IMR-90 (cell line): ENCODE results near the gene PGA5. TPM values are rescaled to one million over a fixed set of nuclear protein-coding genes. Genes with fewer than 3 reads are reported as not detected.
"Not testable (repeated sequence)": the region's sequence is repeated elsewhere in the genome, so short reads cannot be mapped to it uniquely, and the experiment has no call there.

Source experiments
- ATAC-seq: fragments of 200-7000 bp; cut with Tn5 transposase; 2 replicates; pipeline ENCODE4 v1.9.1; 2020; ENCODE audit warnings: low read depth, mild to moderate bottlenecking, moderate library complexity
- BruUV-seq: library from RNA; stranded (reverse); fragments of 400-500 nt; replicated peaks from 2 replicates; lab custom pipeline; 2021; lab: Mats Ljungman, UMichigan
- CTCF ChIA-PET: fragments of 300-600 bp; formaldehyde crosslinking; extraction: SDS; loops from one replicate; lab custom pipeline; 2021; ENCODE audit warnings: antibody characterized with exemption; lab: Yijun Ruan, JAX
- POLR2A ChIA-PET: fragments of 300-600 bp; sonication (Branson Sonifier 250); formaldehyde crosslinking; loops from one replicate; lab custom pipeline; 2022; ENCODE audit warnings: antibody characterized with exemption; ENCODE audit not compliant: unreplicated experiment; lab: Charles Lee
- DNase-seq: peaks from one replicate; pipeline ENCODE4 v3.0.0; 2013
- H2AFZ ChIP-seq: replicated peaks from 2 replicates; pipeline ENCODE3; 2013; ENCODE audit warnings: low read length, mild to moderate bottlenecking; ENCODE audit not compliant: poor library complexity
- H2AK5ac ChIP-seq: 2 replicates; pipeline ENCODE4 v1.6.1; 2013; ENCODE audit warnings: low read depth, low read length, inconsistent platforms
- H2AK9ac ChIP-seq: replicated peaks from 2 replicates; pipeline ENCODE3; 2013; ENCODE audit warnings: mild to moderate bottlenecking, low read depth, low read length, moderate library complexity; ENCODE audit not compliant: poor library complexity
- H2BK120ac ChIP-seq: 2 replicates; pipeline ENCODE4 v1.6.1; 2013; ENCODE audit warnings: low read depth, low read length, inconsistent platforms
- H2BK15ac ChIP-seq: 3 replicates; pipeline ENCODE4 v1.6.1; 2013; ENCODE audit warnings: low read depth, low read length, inconsistent platforms
- H2BK20ac ChIP-seq: 2 replicates; pipeline ENCODE4 v1.6.1; 2013; ENCODE audit warnings: low read depth, mild to moderate bottlenecking, inconsistent platforms, low read length, moderate library complexity
- H2BK5ac ChIP-seq: 2 replicates; pipeline ENCODE4 v1.6.1; 2013; ENCODE audit warnings: mild to moderate bottlenecking, low read depth, low read length, inconsistent platforms; ENCODE audit not compliant: poor library complexity, severe bottlenecking
- H3K14ac ChIP-seq: replicated peaks from 2 replicates; pipeline ENCODE4 v1.6.1; 2013; ENCODE audit warnings: low read depth, low read length, inconsistent platforms
- H3K18ac ChIP-seq: 2 replicates; pipeline ENCODE4 v1.6.1; 2013; ENCODE audit warnings: low read depth, low read length, control low read depth
- H3K23ac ChIP-seq: 2 replicates; pipeline ENCODE4 v1.6.1; 2013; ENCODE audit warnings: low read depth, low read length, inconsistent platforms
- H3K27ac ChIP-seq: 2 replicates; pipeline ENCODE4 v1.5.1; 2013; ENCODE audit warnings: mild to moderate bottlenecking, control low read depth, low read length; ENCODE audit not compliant: insufficient read depth
- H3K27me3 ChIP-seq: 2 replicates; pipeline ENCODE4 v1.6.1; 2013; ENCODE audit warnings: low read length; ENCODE audit not compliant: control insufficient read depth, insufficient read depth
- H3K36me3 ChIP-seq: 2 replicates; pipeline ENCODE4 v1.6.1; 2013; ENCODE audit warnings: low read length, mixed read lengths; ENCODE audit not compliant: control insufficient read depth, insufficient read depth
- H3K4ac ChIP-seq: 2 replicates; pipeline ENCODE4 v1.6.1; 2013; ENCODE audit warnings: low read depth, low read length, inconsistent platforms
- H3K4me1 ChIP-seq: 2 replicates; pipeline ENCODE4 v1.6.1; 2013; ENCODE audit warnings: low read length, mixed read lengths; ENCODE audit not compliant: control insufficient read depth, insufficient read depth
- H3K4me2 ChIP-seq: 2 replicates; pipeline ENCODE4 v1.6.1; 2013; ENCODE audit warnings: low read depth, mild to moderate bottlenecking, control low read depth, low read length, moderate library complexity
- H3K4me3 ChIP-seq: 2 replicates; pipeline ENCODE4 v1.5.1; 2013; ENCODE audit warnings: low read depth, mild to moderate bottlenecking, control low read depth, low read length, moderate library complexity; ENCODE audit not compliant: insufficient read depth
- H3K56ac ChIP-seq: 2 replicates; pipeline ENCODE4 v1.6.1; 2013; ENCODE audit warnings: low read length, inconsistent platforms; ENCODE audit not compliant: insufficient read depth; ENCODE audit errors: extremely low read depth
- H3K79me1 ChIP-seq, 2 experiments: 2 replicates each; pipeline ENCODE4 v1.6.1; 2013; ENCODE audit warnings: low read length in 2 of 2, inconsistent platforms in 1 of 2, low read depth in 1 of 2
- H3K9ac ChIP-seq: 2 replicates; pipeline ENCODE4 v1.6.1; 2013; ENCODE audit warnings: low read depth, low read length, control low read depth
- H3K9me1 ChIP-seq: 2 replicates; pipeline ENCODE4 v1.6.1; 2013; ENCODE audit warnings: low read length, inconsistent platforms; ENCODE audit not compliant: insufficient read depth
- H3K9me3 ChIP-seq: 2 replicates; pipeline ENCODE4 v1.6.1; 2013; ENCODE audit warnings: low read length; ENCODE audit not compliant: control insufficient read depth, insufficient read depth
- H4K20me1 ChIP-seq: 2 replicates; pipeline ENCODE4 v1.6.1; 2013; ENCODE audit warnings: low read length, inconsistent platforms; ENCODE audit not compliant: insufficient read depth
- H4K5ac ChIP-seq: 2 replicates; pipeline ENCODE4 v1.6.1; 2013; ENCODE audit warnings: mild to moderate bottlenecking, low read depth, low read length, control low read depth
- H4K8ac ChIP-seq, 2 experiments: 2 replicates each; pipeline ENCODE4 v1.6.1; 2013; ENCODE audit warnings: low read depth in 2 of 2, low read length in 2 of 2, control low read depth in 1 of 2, inconsistent platforms in 1 of 2
- H4K91ac ChIP-seq: 2 replicates; pipeline ENCODE4 v1.6.1; 2013; ENCODE audit warnings: low read depth, low read length, inconsistent platforms; ENCODE audit not compliant: insufficient read depth
- WGBS, 2 experiments: methylation state at CpG; one replicate each; pipeline versions ENCODE4 v1.1.5 to v1.1.7; 2013; ENCODE audit warnings: missing lambda C conversion rate in 2 of 2; ENCODE audit not compliant: insufficient read length in 1 of 2; ENCODE audit errors: extremely low coverage in 2 of 2; 5-methylcytosine and 5-hydroxymethylcytosine counted together
- dilution Hi-C: fragments of 300-500 bp; cut with HindIII; formaldehyde crosslinking; loops from one replicate; pipeline ENCODE4 v1.14.3; 2018; ENCODE audit warnings: low sequenced_read_pairs; ENCODE audit not compliant: unreplicated experiment
- in situ Hi-C: fragments of 300-500 bp; cut with MboI; formaldehyde crosslinking; loops from 3 replicates; pipeline ENCODE4 v1.14.3; 2019; ENCODE audit warnings: low sequenced_read_pairs, inconsistent platforms, mixed read lengths
- intact Hi-C: fragments of 100-400 bp; cut with micrococcal nuclease; formaldehyde crosslinking; loops from 2 replicates; pipeline ENCODE4 v1.10.0; 2022
- polyA plus RNA-seq, 3 experiments: library from polyadenylated mRNA; depleted of rRNA; stranded (reverse); fragments of >200 nt; gene quantifications; 2 replicates each; pipeline ENCODE4 v1.2.3, GENCODE V29; 2012; ENCODE audit warnings: low replicate concordance in 1 of 3
- total RNA-seq: library from RNA; depleted of rRNA; stranded (reverse); fragments of >200 nt; gene quantifications from 2 replicates; pipeline ENCODE4 v1.2.3, GENCODE V29; 2012

Gene PGA5
- total and polyA plus RNA-seq, 2 of the 4 experiments (the other 2 are of a cell fraction), result not detected

DNA sequence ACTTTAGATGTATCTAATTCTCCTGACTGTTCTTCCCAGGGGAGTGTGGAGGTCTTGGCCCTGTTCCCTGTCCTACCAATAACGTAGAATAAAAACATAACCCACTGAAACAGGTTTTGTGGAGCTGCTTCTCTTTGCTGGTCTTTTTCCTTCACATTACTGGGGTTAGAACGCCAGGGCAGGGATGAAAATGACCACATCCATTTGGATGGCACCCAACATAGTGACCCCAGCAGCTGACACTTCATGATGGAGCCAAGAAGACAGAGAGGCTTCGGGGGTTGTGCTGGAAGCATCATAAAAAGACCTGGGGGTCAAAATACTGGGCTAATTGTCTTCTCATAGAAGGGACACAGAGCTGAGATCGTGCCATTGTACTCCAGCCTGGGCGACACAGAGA is 9.4 kb upstream of the PGA5 start:
- H2BK5ac ChIP-seq, in situ Hi-C loops, H2BK120ac ChIP-seq, H3K4ac ChIP-seq, intact Hi-C loops, ATAC-seq, H3K14ac ChIP-seq, H4K20me1 ChIP-seq, H3K27ac ChIP-seq, H2BK20ac ChIP-seq, H3K9ac ChIP-seq, H2BK15ac ChIP-seq, H3K4me1 ChIP-seq, H2AFZ ChIP-seq, H3K4me3 ChIP-seq, H3K56ac ChIP-seq, H2AK5ac ChIP-seq, H3K4me2 ChIP-seq, H3K23ac ChIP-seq, H3K18ac ChIP-seq, H4K5ac ChIP-seq, H3K79me1 ChIP-seq, DNase-seq, H3K9me3 ChIP-seq, CTCF ChIA-PET, dilution Hi-C loops, H4K91ac ChIP-seq, POLR2A ChIA-PET, H3K27me3 ChIP-seq, H3K9me1 ChIP-seq, H2AK9ac ChIP-seq, H3K36me3 ChIP-seq, H4K8ac ChIP-seq, BruUV-seq: not testable (repeated sequence)
- WGBS, 2 experiments, result no CpG with 5 or more reads among the region's 5 CpGs

DNA sequence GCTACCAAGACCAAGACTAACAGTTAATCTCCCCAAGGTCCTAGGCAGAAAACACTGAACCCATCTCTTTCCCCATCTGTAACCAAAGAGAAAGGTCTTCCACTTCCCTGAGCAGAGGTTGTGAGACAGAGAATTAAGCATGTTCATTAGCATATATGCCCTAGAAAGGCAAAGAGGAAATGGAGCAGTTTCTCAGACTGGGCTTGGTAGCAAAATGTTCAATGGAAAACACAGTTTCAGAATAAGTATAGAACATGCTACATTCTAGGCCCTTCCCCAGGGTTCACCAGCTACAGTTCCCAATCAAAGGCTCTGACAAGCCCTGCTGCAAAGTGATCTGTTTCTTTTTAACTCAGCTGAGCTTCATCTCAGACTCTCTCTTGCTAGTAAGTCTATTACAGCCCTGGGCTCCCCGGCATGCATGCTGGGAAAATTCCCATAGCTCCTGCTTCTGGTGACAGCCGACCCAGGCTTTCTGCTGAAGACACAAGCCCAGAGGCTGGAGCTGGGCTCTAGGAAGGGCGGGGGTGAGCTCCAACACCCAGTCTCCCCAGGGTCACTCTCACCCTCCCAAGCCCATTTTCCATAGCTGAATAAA is 8.3 kb upstream of the PGA5 start:
- H3K4me3 ChIP-seq, H3K36me3 ChIP-seq, H3K4me1 ChIP-seq, H2BK120ac ChIP-seq, H3K27me3 ChIP-seq, dilution Hi-C loops, intact Hi-C loops, H4K91ac ChIP-seq, H3K4ac ChIP-seq, H3K79me1 ChIP-seq, H3K23ac ChIP-seq, H2AFZ ChIP-seq, H2AK9ac ChIP-seq, CTCF ChIA-PET, ATAC-seq, H3K9ac ChIP-seq, POLR2A ChIA-PET, BruUV-seq, H2AK5ac ChIP-seq, H2BK15ac ChIP-seq, in situ Hi-C loops, H4K8ac ChIP-seq, H4K20me1 ChIP-seq, H3K14ac ChIP-seq, H3K27ac ChIP-seq, H4K5ac ChIP-seq, H3K56ac ChIP-seq, H3K9me1 ChIP-seq, H3K4me2 ChIP-seq, H2BK5ac ChIP-seq, DNase-seq, H2BK20ac ChIP-seq, H3K18ac ChIP-seq, H3K9me3 ChIP-seq: not testable (repeated sequence)
- no CpG with 5 or more reads among the region's 3 CpGs for WGBS, 2 experiments
